Activated effector memory CD4-positive, alpha-beta T cell treated with Interleukin-2 at 50 U/mL for 16 hours (primary cell): ENCODE measurements around the gene GOLGA3.
"Not testable (repeated sequence)": the region's sequence is repeated elsewhere in the genome, so short reads cannot be mapped to it uniquely, and the experiment has no call there.

Experiments used
- DNase-seq: peaks from one replicate; pipeline ENCODE4 v3.0.0-alpha.2; 2020

GOLGA3 gene

GRCh38 chr12:132842449-132843045, 13.9 kb upstream of the GOLGA3 start:
- DNase-seq: no peak

- no peak for DNase-seq
Measured at GRCh38 chr12:132841151-132841550, 12.5 kb upstream of the GOLGA3 start.

GRCh38 chr12:132840536-132840935, 11.9 kb upstream of the GOLGA3 start:
- DNase-seq: no peak

- DNase-seq: no peak
Measured at GRCh38 chr12:132839558-132840235, 11.0 kb upstream of the GOLGA3 start.

GRCh38 chr12:132838410-132839080, 9.9 kb upstream of the GOLGA3 start:
- DNase-seq: no peak

GRCh38 chr12:132837693-132838409, 9.2 kb upstream of the GOLGA3 start:
- DNase-seq: no peak

- DNase-seq: no peak
Measured at GRCh38 chr12:132836795-132837331, 8.2 kb upstream of the GOLGA3 start.

GRCh38 chr12:132836230-132836629, 7.6 kb upstream of the GOLGA3 start:
- not testable (repeated sequence) for DNase-seq

GRCh38 chr12:132835076-132836025, 6.7 kb upstream of the GOLGA3 start:
- DNase-seq: no peak

- peak; percentile 12 for DNase-seq
Measured at GRCh38 chr12:132834181-132834711, 5.6 kb upstream of the GOLGA3 start.

GRCh38 chr12:132833341-132833740, 4.7 kb upstream of the GOLGA3 start:
- no peak for DNase-seq

- DNase-seq: no peak
Measured at GRCh38 chr12:132831771-132832170, 3.1 kb upstream of the GOLGA3 start.

GRCh38 chr12:132827763-132828703, 636 bp downstream of the GOLGA3 start:
- no peak for DNase-seq

- no peak for DNase-seq
Measured at GRCh38 chr12:132825861-132826260, 2.8 kb downstream of the GOLGA3 start.

GRCh38 chr12:132825089-132825488, 3.6 kb downstream of the GOLGA3 start:
- DNase-seq: no peak

- no peak for DNase-seq
Measured at GRCh38 chr12:132824053-132824452, 4.6 kb downstream of the GOLGA3 start.

GRCh38 chr12:132818562-132818961, 10.1 kb downstream of the GOLGA3 start:
- DNase-seq: no peak

GRCh38 chr12:132814232-132814631, 14.4 kb downstream of the GOLGA3 start:
- no peak for DNase-seq

- DNase-seq: no peak
Measured at GRCh38 chr12:132813443-132813842, 15.2 kb downstream of the GOLGA3 start.

- DNase-seq: no peak
Measured at GRCh38 chr12:132812631-132813305, 15.9 kb downstream of the GOLGA3 start.
